Activated B cell treated with CpG ODN at 0.5 μM for 24 hours (primary cell): ENCODE results near the gene C22orf39. TPM values are rescaled to one million over a fixed set of nuclear protein-coding genes. Genes with fewer than 3 reads are reported as not detected.
A peak's percentile ranks its signal among the peaks of the same experiment; 100 is the strongest.

ENCODE experiments used
- ATAC-seq: fragments of 200-7000 bp; cut with Tn5 transposase; one replicate; pipeline ENCODE4 v1.10.0; 2021; ENCODE audit warnings: low read depth, mild to moderate bottlenecking, moderate library complexity
- CTCF ChIA-PET: fragments of 350-600 bp; sonication (Branson Sonifier 250); formaldehyde crosslinking; loops from one replicate; lab custom pipeline; 2021; ENCODE audit warnings: antibody characterized with exemption; lab: Charles Lee
- POLR2A ChIA-PET: fragments of 350-600 bp; sonication (Branson Sonifier 250); formaldehyde crosslinking; loops from one replicate; lab custom pipeline; 2021; ENCODE audit warnings: antibody characterized with exemption; lab: Charles Lee
- DNase-seq: peaks from one replicate; pipeline ENCODE4 v3.0.0; 2022
- H3K27ac Mint-ChIP-seq: one replicate; pipeline ENCODE4 v1.8.0; 2020; ENCODE audit warnings: mixed read lengths
- H3K27me3 Mint-ChIP-seq: one replicate; pipeline ENCODE4 v1.8.0; 2021; ENCODE audit warnings: mixed read lengths
- H3K36me3 Mint-ChIP-seq: one replicate; pipeline ENCODE4 v1.8.0; 2021; ENCODE audit warnings: low read depth, mixed read lengths
- H3K4me1 Mint-ChIP-seq: one replicate; pipeline ENCODE4 v1.8.0; 2021; ENCODE audit warnings: mixed read lengths
- H3K4me3 Mint-ChIP-seq: one replicate; pipeline ENCODE4 v1.8.0; 2020; ENCODE audit warnings: mild to moderate bottlenecking, mixed read lengths
- H3K9me3 Mint-ChIP-seq: one replicate; pipeline ENCODE4 v1.8.0; 2020; ENCODE audit warnings: mixed read lengths
- CTCF ChIP-seq: fragments of 200-600 bp; IDR thresholded peaks from one replicate; pipeline ENCODE4 v1.8.0; 2022; ENCODE audit warnings: antibody characterized with exemption, mild to moderate bottlenecking
- intact Hi-C: fragments of 100-400 bp; cut with micrococcal nuclease; formaldehyde crosslinking; loops from one replicate; pipeline ENCODE4 v1.15.1; 2024
- total RNA-seq: library from RNA; stranded (reverse); gene quantifications from 2 replicates; pipeline ENCODE4 v1.2.3, GENCODE V29; 2022

C22orf39 gene
- total RNA-seq, 1 donor from 2014 or later: 43.0 TPM

- ChIA-PET POLR2A (interaction anchor here (0.7 kb wide), 1 partner anchor 528 kb away, joined by 11 read pairs; no protein-coding TSS in a partner anchor), CTCF (no interaction called here)
- intact Hi-C loops: no loop called here
- Mint-ChIP-seq H3K27me3 (no peaks in the 10 kb centered on the region), H3K36me3 (peaks cover 14% of the 10 kb centered on the region), H3K4me3 (no peak overlapping the region), H3K4me1 (peaks cover 41% of the 10 kb centered on the region), H3K9me3 (no peaks in the 10 kb centered on the region), H3K27ac (peak overlapping the region; percentile 41)
- no peak for DNase-seq
- ATAC-seq: no peak
- no peak for TF ChIP-seq CTCF
These were observed 27.2 kb downstream of the C22orf39 start for GRCh38 chr22:19420321-19420720.

GRCh38 chr22:19419464-19420178 lies 27.9 kb downstream of the C22orf39 start:
- H3K27me3 Mint-ChIP-seq: no peaks in the 10 kb centered on the region
- ChIA-PET POLR2A (interaction anchor here (0.9 kb wide), 1 partner anchor 11 kb away, joined by 3 read pairs; no protein-coding TSS in a partner anchor), CTCF (no interaction called here)
- peak overlapping the region; percentile 72 for H3K27ac Mint-ChIP-seq
- peaks cover 41% of the 10 kb centered on the region for H3K4me1 Mint-ChIP-seq
- H3K9me3 Mint-ChIP-seq: no peaks in the 10 kb centered on the region
- TF ChIP-seq CTCF: no peak
- H3K4me3 Mint-ChIP-seq: no peak overlapping the region
- intact Hi-C loops: no loop called here
- H3K36me3 Mint-ChIP-seq: peaks cover 14% of the 10 kb centered on the region
- ATAC-seq (peak; percentile 54), DNase-seq (no peak)

GRCh38 chr22:19419086-19419463 lies 28.4 kb downstream of the C22orf39 start:
- CTCF ChIA-PET: no interaction called here
- intact Hi-C loops: no loop called here
- Mint-ChIP-seq H3K4me3 (no peak overlapping the region), H3K4me1 (peaks cover 40% of the 10 kb centered on the region), H3K27me3 (no peaks in the 10 kb centered on the region), H3K36me3 (peaks cover 10% of the 10 kb centered on the region), H3K27ac (peak overlapping the region; percentile 72), H3K9me3 (no peaks in the 10 kb centered on the region)
- TF ChIP-seq CTCF: no peak
- POLR2A ChIA-PET: interaction anchor here (0.9 kb wide), 1 partner anchor 12 kb away, joined by 3 read pairs; no protein-coding TSS in a partner anchor
- ATAC-seq: no peak
- DNase-seq: no peak

GRCh38 chr22:19412923-19413322 lies 34.6 kb downstream of the C22orf39 start:
- CTCF ChIA-PET: no interaction called here
- peaks cover 50% of the 10 kb centered on the region for H3K36me3 Mint-ChIP-seq
- H3K4me1 Mint-ChIP-seq: peaks cover 17% of the 10 kb centered on the region

More at GRCh38 chr22:19412923-19413322, 34.6 kb downstream of the C22orf39 start:
- ATAC-seq (no peak), DNase-seq (no peak)
- no peak overlapping the region for H3K27ac Mint-ChIP-seq
- POLR2A ChIA-PET: no interaction called here
- TF ChIP-seq CTCF: no peak
- H3K9me3 Mint-ChIP-seq: no peaks in the 10 kb centered on the region
- H3K4me3 Mint-ChIP-seq: no peak overlapping the region
- intact Hi-C loops: no loop called here
- no peaks in the 10 kb centered on the region for H3K27me3 Mint-ChIP-seq
